H9 (cell line): ENCODE data around the gene CMYA5. TPM values are rescaled to one million over a fixed set of nuclear protein-coding genes. Genes with fewer than 3 reads are reported as not detected.

ENCODE experiments used
- DNase-seq: peaks from one replicate; pipeline ENCODE4 v3.0.0-alpha.2; 2017
- H2AFZ ChIP-seq: one replicate; pipeline ENCODE4 v1.6.1; 2013; ENCODE audit warnings: mild to moderate bottlenecking, low read length, control low read depth, moderate library complexity
- H2AK5ac ChIP-seq: 2 replicates; pipeline ENCODE4 v1.6.1; 2013; ENCODE audit warnings: low read length, control low read depth, mixed read lengths; ENCODE audit not compliant: insufficient read length
- H2BK120ac ChIP-seq: one replicate; pipeline ENCODE4 v1.6.1; 2013; ENCODE audit warnings: low read depth, mild to moderate bottlenecking, low read length, control low read depth, inconsistent platforms; ENCODE audit not compliant: poor library complexity, severe bottlenecking
- H2BK12ac ChIP-seq: 2 replicates; pipeline ENCODE4 v1.6.1; 2013; ENCODE audit warnings: low read length, control low read depth, mixed read lengths, low read depth; ENCODE audit not compliant: insufficient read length
- H2BK15ac ChIP-seq: 2 replicates; pipeline ENCODE4 v1.6.1; 2013; ENCODE audit warnings: low read depth, low read length, control low read depth
- H2BK20ac ChIP-seq: one replicate; pipeline ENCODE4 v1.6.1; 2013; ENCODE audit warnings: low read depth, mild to moderate bottlenecking, low read length, control low read depth, inconsistent platforms; ENCODE audit not compliant: poor library complexity, severe bottlenecking
- H2BK5ac ChIP-seq: 2 replicates; pipeline ENCODE4 v1.6.1; 2013; ENCODE audit warnings: low read length, control low read depth, mixed read lengths; ENCODE audit not compliant: insufficient read length
- H3K14ac ChIP-seq: 2 replicates; pipeline ENCODE4 v1.6.1; 2013; ENCODE audit warnings: low read length, control low read depth; ENCODE audit not compliant: insufficient read depth
- H3K18ac ChIP-seq: 2 replicates; pipeline ENCODE4 v1.6.1; 2013; ENCODE audit warnings: low read depth, mild to moderate bottlenecking, mixed read lengths, low read length, control low read depth; ENCODE audit not compliant: insufficient read length
- H3K23ac ChIP-seq: 2 replicates; pipeline ENCODE4 v1.6.1; 2013; ENCODE audit warnings: low read length, control low read depth, mixed read lengths, low read depth; ENCODE audit not compliant: insufficient read length
- H3K23me2 ChIP-seq: 2 replicates; pipeline ENCODE4 v1.6.1; 2013; ENCODE audit warnings: low read depth, mild to moderate bottlenecking, mixed read lengths, low read length, control low read depth; ENCODE audit not compliant: insufficient read length, poor library complexity, severe bottlenecking
- H3K27ac ChIP-seq: 2 replicates; pipeline ENCODE4 v1.5.1; 2013; ENCODE audit warnings: low read length, control low read depth, mixed read lengths, low read depth; ENCODE audit not compliant: insufficient read length
- H3K27me3 ChIP-seq: 2 replicates; pipeline ENCODE4 v1.6.1; 2013; ENCODE audit warnings: low read length, control low read depth, inconsistent platforms; ENCODE audit not compliant: insufficient read depth
- H3K4ac ChIP-seq: 2 replicates; pipeline ENCODE4 v1.6.1; 2013; ENCODE audit warnings: low read depth, mild to moderate bottlenecking, control low read depth, inconsistent platforms, low read length, moderate library complexity
- H3K4me1 ChIP-seq: 2 replicates; pipeline ENCODE4 v1.6.1; 2013; ENCODE audit warnings: low read length, control low read depth, inconsistent platforms; ENCODE audit not compliant: insufficient read depth
- H3K4me2 ChIP-seq: 2 replicates; pipeline ENCODE4 v1.6.1; 2013; ENCODE audit warnings: low read length, control low read depth, mixed read lengths; ENCODE audit not compliant: insufficient read length, insufficient read depth
- H3K56ac ChIP-seq: 2 replicates; pipeline ENCODE4 v1.6.1; 2013; ENCODE audit warnings: low read depth, mild to moderate bottlenecking, mixed read lengths, low read length, control low read depth; ENCODE audit not compliant: insufficient read length
- H3K79me1 ChIP-seq: 2 replicates; pipeline ENCODE4 v1.6.1; 2013; ENCODE audit warnings: low read depth, mild to moderate bottlenecking, moderate library complexity, low read length, control low read depth, inconsistent platforms; ENCODE audit not compliant: insufficient read depth, poor library complexity, severe bottlenecking
- H3K79me2 ChIP-seq: 2 replicates; pipeline ENCODE4 v1.6.1; 2013; ENCODE audit warnings: low read length, control low read depth, inconsistent platforms; ENCODE audit not compliant: insufficient read depth
- H3K9ac ChIP-seq: 2 replicates; pipeline ENCODE4 v1.6.1; 2013; ENCODE audit warnings: low read length, control low read depth, mixed read lengths; ENCODE audit not compliant: insufficient read length; ENCODE audit errors: extremely low read depth
- H3K9me3 ChIP-seq: one replicate; pipeline ENCODE4 v1.6.1; 2013; ENCODE audit warnings: low read depth, low read length, inconsistent platforms; ENCODE audit not compliant: control insufficient read depth
- H3T11ph ChIP-seq: one replicate; pipeline ENCODE4 v1.6.1; 2013; ENCODE audit warnings: mild to moderate bottlenecking, low read length, control low read depth, inconsistent platforms
- H4K20me1 ChIP-seq: one replicate; pipeline ENCODE4 v1.6.1; 2013; ENCODE audit not compliant: control insufficient read depth, insufficient read length, insufficient read depth
- H4K5ac ChIP-seq: 2 replicates; pipeline ENCODE4 v1.6.1; 2013; ENCODE audit warnings: low read depth, mild to moderate bottlenecking, mixed read lengths, low read length, control low read depth; ENCODE audit not compliant: insufficient read length
- H4K8ac ChIP-seq: replicated peaks from 2 replicates; pipeline ENCODE4 v1.6.1; 2013; ENCODE audit warnings: low read length, control low read depth, mixed read lengths, low read depth; ENCODE audit not compliant: insufficient read length
- H4K91ac ChIP-seq: 2 replicates; pipeline ENCODE4 v1.6.1; 2013; ENCODE audit warnings: low read depth, mild to moderate bottlenecking, moderate library complexity, mixed read lengths, low read length, control low read depth; ENCODE audit not compliant: insufficient read length
- H3K27ac Mint-ChIP-seq, 3 experiments: 2 replicates in 2 of 3; 3 replicates in 1 of 3; pipeline ENCODE4 v1.8.0; 2020 to 2021; ENCODE audit warnings: mixed read lengths in 3 of 3, mild to moderate bottlenecking in 1 of 3, moderate library complexity in 1 of 3
- H3K27me3 Mint-ChIP-seq: 2 replicates; pipeline ENCODE4 v1.8.0; 2021; ENCODE audit warnings: low read depth, mild to moderate bottlenecking, moderate library complexity, mixed read lengths
- H3K36me3 Mint-ChIP-seq, 3 experiments: 2 replicates in 2 of 3; 3 replicates in 1 of 3; pipeline ENCODE4 v1.8.0; 2020 to 2021; ENCODE audit warnings: low read depth in 3 of 3, mixed read lengths in 3 of 3; ENCODE audit not compliant: insufficient read depth in 1 of 3
- H3K4me1 Mint-ChIP-seq, 2 experiments: 2 replicates each; pipeline ENCODE4 v1.8.0; 2020; ENCODE audit warnings: mixed read lengths in 2 of 2
- H3K4me3 Mint-ChIP-seq, 2 experiments: 2 replicates in 1 of 2; 3 replicates in 1 of 2; pipeline ENCODE4 v1.8.0; 2020 to 2021; ENCODE audit warnings: mild to moderate bottlenecking in 2 of 2, mixed read lengths in 2 of 2, moderate library complexity in 1 of 2
- H3K9me3 Mint-ChIP-seq, 2 experiments: 2 replicates in 1 of 2; 3 replicates in 1 of 2; pipeline ENCODE4 v1.8.0; 2020; ENCODE audit warnings: mild to moderate bottlenecking in 2 of 2, mixed read lengths in 2 of 2, moderate library complexity in 1 of 2
- WGBS: extraction: QIAGEN DNeasy Blood & Tissue Kit; methylation state at CpG from one replicate; pipeline ENCODE4 v1.1.7; 2013; ENCODE audit warnings: missing lambda C conversion rate, low lambda C conversion rate, mixed read lengths; ENCODE audit not compliant: insufficient read length; ENCODE audit errors: extremely low coverage; 5-methylcytosine and 5-hydroxymethylcytosine counted together
- total RNA-seq: library from RNA; stranded (reverse); gene quantifications from 2 replicates; pipeline ENCODE4 v1.2.1, GENCODE V29; 2021
- TF ChIP-seq, protein P1 (sequence below): fragments of 200-600 bp; sonication (generic); conservative IDR thresholded peaks from 3 replicates; pipeline ENCODE4 v1.8.0; 2021; ENCODE audit warnings: antibody characterized with exemption, mild to moderate bottlenecking

CMYA5 gene
- total RNA-seq, 1 experiment from 2014 or later = 1.8 TPM

GRCh38 chr5:79825802-79826201 lies 136.2 kb downstream of the CMYA5 start:
- Histone ChIP-seq H3K27me3 (no peaks in the 10 kb centered on the region), H2BK15ac (no peak overlapping the region), H3K18ac (no peak overlapping the region), H2BK5ac (no peak overlapping the region), H4K20me1 (no peaks in the 10 kb centered on the region), H4K8ac (no peak overlapping the region), H3K14ac (no peak overlapping the region), H2BK12ac (no peak overlapping the region), H3K4ac (no peak overlapping the region), H2BK120ac (no peak overlapping the region), H3K23ac (no peak overlapping the region), H2AK5ac (no peak overlapping the region), H4K91ac (no peak overlapping the region), H2AFZ (no peak overlapping the region), H3K27ac (no peak overlapping the region), H3K56ac (no peak overlapping the region), H3K23me2 (no peaks in the 10 kb centered on the region), H2BK20ac (no peak overlapping the region), H4K5ac (no peak overlapping the region), H3K4me1 (no peaks in the 10 kb centered on the region), H3K4me2 (no peak overlapping the region), H3K9ac (no peak overlapping the region), H3T11ph (no peak overlapping the region), H3K9me3 (no peaks in the 10 kb centered on the region), H3K79me1 (no peaks in the 10 kb centered on the region), H3K79me2 (no peaks in the 10 kb centered on the region)
- no peak overlapping the region for H3K27ac Mint-ChIP-seq
- TF ChIP-seq, protein P1, sequence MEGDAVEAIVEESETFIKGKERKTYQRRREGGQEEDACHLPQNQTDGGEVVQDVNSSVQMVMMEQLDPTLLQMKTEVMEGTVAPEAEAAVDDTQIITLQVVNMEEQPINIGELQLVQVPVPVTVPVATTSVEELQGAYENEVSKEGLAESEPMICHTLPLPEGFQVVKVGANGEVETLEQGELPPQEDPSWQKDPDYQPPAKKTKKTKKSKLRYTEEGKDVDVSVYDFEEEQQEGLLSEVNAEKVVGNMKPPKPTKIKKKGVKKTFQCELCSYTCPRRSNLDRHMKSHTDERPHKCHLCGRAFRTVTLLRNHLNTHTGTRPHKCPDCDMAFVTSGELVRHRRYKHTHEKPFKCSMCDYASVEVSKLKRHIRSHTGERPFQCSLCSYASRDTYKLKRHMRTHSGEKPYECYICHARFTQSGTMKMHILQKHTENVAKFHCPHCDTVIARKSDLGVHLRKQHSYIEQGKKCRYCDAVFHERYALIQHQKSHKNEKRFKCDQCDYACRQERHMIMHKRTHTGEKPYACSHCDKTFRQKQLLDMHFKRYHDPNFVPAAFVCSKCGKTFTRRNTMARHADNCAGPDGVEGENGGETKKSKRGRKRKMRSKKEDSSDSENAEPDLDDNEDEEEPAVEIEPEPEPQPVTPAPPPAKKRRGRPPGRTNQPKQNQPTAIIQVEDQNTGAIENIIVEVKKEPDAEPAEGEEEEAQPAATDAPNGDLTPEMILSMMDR = no peak
- DNase-seq = no peak
- no peaks in the 10 kb centered on the region for H3K4me1 Mint-ChIP-seq
- WGBS = no CpG with 5 or more reads among the region's 1 CpG
- H3K27me3 Mint-ChIP-seq = no peaks in the 10 kb centered on the region; the same call in none of the 2 replicates
- H3K36me3 Mint-ChIP-seq = no peaks in the 10 kb centered on the region
- H3K4me3 Mint-ChIP-seq = no peak overlapping the region
- no peaks in the 10 kb centered on the region; a peak in 1 of 5 replicates for H3K9me3 Mint-ChIP-seq
